Neural cell (in vitro differentiated cells): ENCODE results near the gene RAD50. TPM values are rescaled to one million over a fixed set of nuclear protein-coding genes. Genes with fewer than 3 reads are reported as not detected.

ENCODE experiments used
- H2AFZ ChIP-seq: fragments of 200-600, 300-800 bp; sonication (generic), shearing (Covaris generic); 2 replicates; pipeline ENCODE4 v1.6.0; 2014; ENCODE audit warnings: low read depth, mild to moderate bottlenecking, antibody characterized with exemption, low read length, moderate library complexity
- H3F3A ChIP-seq: fragments of 200-600 bp; shearing (Covaris generic); 2 replicates; pipeline ENCODE4 v1.6.1; 2016; ENCODE audit warnings: mild to moderate bottlenecking, moderate library complexity, mixed read lengths, antibody characterized with exemption, low read length; ENCODE audit not compliant: insufficient read depth, poor library complexity, severe bottlenecking
- H3K27ac ChIP-seq: fragments of 200-600, 300-800 bp; sonication (generic), shearing (Covaris generic); 2 replicates; pipeline ENCODE4 v1.5.1; 2014; ENCODE audit warnings: mild to moderate bottlenecking, low read length, moderate library complexity
- H3K27me3 ChIP-seq: fragments of 300-800, 200-600 bp; sonication (generic), shearing (Covaris generic); 2 replicates; pipeline ENCODE4 v1.6.0; 2014; ENCODE audit warnings: mild to moderate bottlenecking, low read depth, low read length, moderate library complexity; ENCODE audit not compliant: insufficient read depth
- H3K36me3 ChIP-seq: fragments of 300-800, 200-600 bp; sonication (generic), shearing (Covaris generic); 2 replicates; pipeline ENCODE4 v1.5.1; 2014; ENCODE audit warnings: mild to moderate bottlenecking, antibody characterized with exemption, low read length, moderate library complexity; ENCODE audit not compliant: insufficient read depth
- H3K4me2 ChIP-seq: fragments of 300-800, 200-600 bp; sonication (generic), shearing (Covaris generic); 2 replicates; pipeline ENCODE4 v1.6.0; 2014; ENCODE audit warnings: mild to moderate bottlenecking, low read length
- H3K4me3 ChIP-seq: fragments of 300-800, 200-600 bp; sonication (generic), shearing (Covaris generic); 2 replicates; pipeline ENCODE4 v1.5.1; 2014; ENCODE audit warnings: mild to moderate bottlenecking, low read length, moderate library complexity
- H3K79me2 ChIP-seq: fragments of 200-600 bp; shearing (Covaris generic); replicated peaks from 2 replicates; pipeline ENCODE4 v1.6.0; 2014; ENCODE audit warnings: mild to moderate bottlenecking, low read length, moderate library complexity; ENCODE audit not compliant: insufficient read depth
- H3K9ac ChIP-seq: fragments of 300-800, 200-600 bp; sonication (generic), shearing (Covaris generic); 2 replicates; pipeline ENCODE4 v1.6.1; 2016; ENCODE audit warnings: mild to moderate bottlenecking, low read length, mixed read lengths
- H3K9me2 ChIP-seq: fragments of 200-600 bp; shearing (Covaris generic); 2 replicates; pipeline ENCODE4 v1.6.1; 2016; ENCODE audit warnings: mild to moderate bottlenecking, low read length, mixed read lengths; ENCODE audit not compliant: insufficient read depth
- H3K9me3 ChIP-seq: fragments of 200-600, 300-800 bp; sonication (generic), shearing (Covaris generic); 2 replicates; pipeline ENCODE4 v1.6.1; 2016; ENCODE audit warnings: mild to moderate bottlenecking, mixed run types, low read length, moderate library complexity, mixed read lengths
- H4K20me1 ChIP-seq: fragments of 200-600 bp; shearing (Covaris generic); 2 replicates; pipeline ENCODE4 v1.6.1; 2016; ENCODE audit warnings: mild to moderate bottlenecking, mixed run types; ENCODE audit not compliant: insufficient read depth
- EP300 ChIP-seq: fragments of 450-650 bp; conservative IDR thresholded peaks from 2 replicates; pipeline ENCODE4 v1.6.1; 2014; ENCODE audit warnings: antibody characterized with exemption, mild to moderate bottlenecking, moderate library complexity; ENCODE audit not compliant: poor library complexity, severe bottlenecking
- EZH2 ChIP-seq: fragments of 200-600, 300-800 bp; shearing (Covaris generic), sonication (generic); IDR thresholded peaks from 2 replicates; pipeline ENCODE4 v1.6.1; 2014; ENCODE audit warnings: antibody characterized with exemption, low read length, borderline replicate concordance, mild to moderate bottlenecking; ENCODE audit not compliant: insufficient read depth, poor library complexity, severe bottlenecking
- MXI1 ChIP-seq: fragments of 450-650 bp; conservative IDR thresholded peaks from 2 replicates; pipeline ENCODE4 v1.6.1; 2014; ENCODE audit warnings: antibody characterized with exemption, mild to moderate bottlenecking; ENCODE audit not compliant: poor library complexity, severe bottlenecking
- POLR2AphosphoS5 ChIP-seq: IDR thresholded peaks from 2 replicates; pipeline ENCODE4 v1.6.1; 2012
- RAD21 ChIP-seq: fragments of 450-650 bp; conservative IDR thresholded peaks from 2 replicates; pipeline ENCODE4 v1.6.1; 2014; ENCODE audit warnings: antibody characterized with exemption, mild to moderate bottlenecking, moderate library complexity
- SMC3 ChIP-seq: fragments of 450-650 bp; conservative IDR thresholded peaks from 2 replicates; pipeline ENCODE4 v1.6.1; 2014; ENCODE audit warnings: antibody characterized with exemption, mild to moderate bottlenecking, moderate library complexity; ENCODE audit not compliant: poor library complexity
- TAF1 ChIP-seq: IDR thresholded peaks from 2 replicates; pipeline ENCODE4 v1.6.1; 2012; ENCODE audit warnings: low read depth
- polyA plus RNA-seq: library from polyadenylated mRNA; depleted of rRNA; stranded (reverse); fragments of >200 nt; gene quantifications from 2 replicates; pipeline ENCODE4 v1.2.3, GENCODE V29; 2014
- TF ChIP-seq, protein P1 (sequence below): fragments of 450-650 bp; IDR thresholded peaks from 2 replicates; pipeline ENCODE4 v1.5.1; 2014; ENCODE audit warnings: antibody characterized with exemption, mild to moderate bottlenecking, moderate library complexity; ENCODE audit not compliant: poor library complexity, severe bottlenecking
- TF ChIP-seq, protein P2 (sequence below): IDR thresholded peaks from 2 replicates; pipeline ENCODE4 v1.6.1; 2012; ENCODE audit warnings: borderline replicate concordance

RAD50 gene
- polyA plus RNA-seq, 1 donor from 2014 or later, result 6.7 TPM

DNA sequence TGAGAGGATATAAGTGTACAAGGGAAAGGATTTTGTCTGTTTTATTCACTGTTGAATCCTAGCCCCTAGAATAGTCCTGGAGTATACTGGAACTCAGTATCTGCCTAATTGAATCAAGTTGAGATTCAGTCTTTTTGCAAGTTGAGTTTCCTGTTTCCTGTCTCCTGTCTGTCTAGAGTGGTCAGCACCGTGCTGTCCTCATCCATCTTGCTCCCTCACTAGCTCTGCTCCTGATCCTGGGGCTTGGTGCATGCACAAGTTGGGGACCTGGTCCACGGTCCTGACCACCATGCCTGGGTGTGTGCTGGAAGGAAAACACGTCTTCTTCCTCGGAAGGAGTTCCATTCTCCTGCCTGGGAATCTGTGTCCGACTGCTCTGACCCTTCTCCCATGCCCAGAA is 16.6 kb upstream of the RAD50 start:
- H3K9me2 ChIP-seq, result no peaks in the 10 kb centered on the region
- no peak overlapping the region for H3K27ac ChIP-seq
- H2AFZ ChIP-seq, result no peak overlapping the region
- no peaks in the 10 kb centered on the region for H3F3A ChIP-seq
- no peak overlapping the region for H3K9ac ChIP-seq
- H3K36me3 ChIP-seq, result no peaks in the 10 kb centered on the region
- H4K20me1 ChIP-seq, result no peaks in the 10 kb centered on the region
- no peak overlapping the region for H3K4me2 ChIP-seq
- H3K9me3 ChIP-seq, result no peaks in the 10 kb centered on the region
- H3K79me2 ChIP-seq, result no peaks in the 10 kb centered on the region
- no peak overlapping the region for H3K4me3 ChIP-seq
- TF ChIP-seq POLR2AphosphoS5 (no peak), EZH2 (no peak), EP300 (no peak), SMC3 (no peak), MXI1 (no peak), TAF1 (no peak), RAD21 (no peak)
- TF ChIP-seq, protein P1, sequence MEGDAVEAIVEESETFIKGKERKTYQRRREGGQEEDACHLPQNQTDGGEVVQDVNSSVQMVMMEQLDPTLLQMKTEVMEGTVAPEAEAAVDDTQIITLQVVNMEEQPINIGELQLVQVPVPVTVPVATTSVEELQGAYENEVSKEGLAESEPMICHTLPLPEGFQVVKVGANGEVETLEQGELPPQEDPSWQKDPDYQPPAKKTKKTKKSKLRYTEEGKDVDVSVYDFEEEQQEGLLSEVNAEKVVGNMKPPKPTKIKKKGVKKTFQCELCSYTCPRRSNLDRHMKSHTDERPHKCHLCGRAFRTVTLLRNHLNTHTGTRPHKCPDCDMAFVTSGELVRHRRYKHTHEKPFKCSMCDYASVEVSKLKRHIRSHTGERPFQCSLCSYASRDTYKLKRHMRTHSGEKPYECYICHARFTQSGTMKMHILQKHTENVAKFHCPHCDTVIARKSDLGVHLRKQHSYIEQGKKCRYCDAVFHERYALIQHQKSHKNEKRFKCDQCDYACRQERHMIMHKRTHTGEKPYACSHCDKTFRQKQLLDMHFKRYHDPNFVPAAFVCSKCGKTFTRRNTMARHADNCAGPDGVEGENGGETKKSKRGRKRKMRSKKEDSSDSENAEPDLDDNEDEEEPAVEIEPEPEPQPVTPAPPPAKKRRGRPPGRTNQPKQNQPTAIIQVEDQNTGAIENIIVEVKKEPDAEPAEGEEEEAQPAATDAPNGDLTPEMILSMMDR, result no peak
- TF ChIP-seq, protein P2, sequence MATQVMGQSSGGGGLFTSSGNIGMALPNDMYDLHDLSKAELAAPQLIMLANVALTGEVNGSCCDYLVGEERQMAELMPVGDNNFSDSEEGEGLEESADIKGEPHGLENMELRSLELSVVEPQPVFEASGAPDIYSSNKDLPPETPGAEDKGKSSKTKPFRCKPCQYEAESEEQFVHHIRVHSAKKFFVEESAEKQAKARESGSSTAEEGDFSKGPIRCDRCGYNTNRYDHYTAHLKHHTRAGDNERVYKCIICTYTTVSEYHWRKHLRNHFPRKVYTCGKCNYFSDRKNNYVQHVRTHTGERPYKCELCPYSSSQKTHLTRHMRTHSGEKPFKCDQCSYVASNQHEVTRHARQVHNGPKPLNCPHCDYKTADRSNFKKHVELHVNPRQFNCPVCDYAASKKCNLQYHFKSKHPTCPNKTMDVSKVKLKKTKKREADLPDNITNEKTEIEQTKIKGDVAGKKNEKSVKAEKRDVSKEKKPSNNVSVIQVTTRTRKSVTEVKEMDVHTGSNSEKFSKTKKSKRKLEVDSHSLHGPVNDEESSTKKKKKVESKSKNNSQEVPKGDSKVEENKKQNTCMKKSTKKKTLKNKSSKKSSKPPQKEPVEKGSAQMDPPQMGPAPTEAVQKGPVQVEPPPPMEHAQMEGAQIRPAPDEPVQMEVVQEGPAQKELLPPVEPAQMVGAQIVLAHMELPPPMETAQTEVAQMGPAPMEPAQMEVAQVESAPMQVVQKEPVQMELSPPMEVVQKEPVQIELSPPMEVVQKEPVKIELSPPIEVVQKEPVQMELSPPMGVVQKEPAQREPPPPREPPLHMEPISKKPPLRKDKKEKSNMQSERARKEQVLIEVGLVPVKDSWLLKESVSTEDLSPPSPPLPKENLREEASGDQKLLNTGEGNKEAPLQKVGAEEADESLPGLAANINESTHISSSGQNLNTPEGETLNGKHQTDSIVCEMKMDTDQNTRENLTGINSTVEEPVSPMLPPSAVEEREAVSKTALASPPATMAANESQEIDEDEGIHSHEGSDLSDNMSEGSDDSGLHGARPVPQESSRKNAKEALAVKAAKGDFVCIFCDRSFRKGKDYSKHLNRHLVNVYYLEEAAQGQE, result no peak
- H3K27me3 ChIP-seq, result no peaks in the 10 kb centered on the region

DNA sequence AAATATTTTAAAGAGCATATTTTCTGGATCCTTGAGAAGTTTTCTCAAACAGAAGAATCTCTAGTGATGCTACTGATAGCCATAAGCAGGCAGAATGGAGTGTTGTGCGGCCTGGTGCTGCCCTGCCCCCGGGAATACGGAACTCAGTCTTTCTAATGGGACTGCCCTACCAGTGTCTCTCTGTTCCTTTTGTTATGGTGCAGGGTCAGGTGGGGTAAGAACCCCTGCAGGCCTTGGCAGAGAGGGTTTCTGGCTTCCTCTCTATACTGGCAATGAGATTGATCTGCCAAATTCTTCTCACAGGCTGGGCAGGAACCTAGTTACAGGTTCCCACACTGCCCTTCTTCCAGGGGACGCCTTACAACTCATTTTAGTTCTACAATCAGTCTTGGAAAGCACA is 16.0 kb upstream of the RAD50 start:
- Histone ChIP-seq H3K27me3 (no peaks in the 10 kb centered on the region), H2AFZ (no peak overlapping the region)
- TF ChIP-seq TAF1, result no peak
- TF ChIP-seq, protein P1, result no peak
- TF ChIP-seq EZH2, result no peak
- no peak for TF ChIP-seq RAD21
- no peak for TF ChIP-seq EP300

More for the DNA sequence above, 16.0 kb upstream of the RAD50 start:
- Histone ChIP-seq H4K20me1 (no peaks in the 10 kb centered on the region), H3K27ac (no peak overlapping the region), H3K4me2 (no peak overlapping the region), H3F3A (no peaks in the 10 kb centered on the region), H3K9me2 (no peaks in the 10 kb centered on the region), H3K36me3 (no peaks in the 10 kb centered on the region), H3K9ac (no peak overlapping the region), H3K79me2 (no peaks in the 10 kb centered on the region), H3K9me3 (no peaks in the 10 kb centered on the region), H3K4me3 (no peak overlapping the region)
